ENCODE results near the gene PHF13. TPM values are rescaled to one million over a fixed set of nuclear protein-coding genes. Genes with fewer than 3 reads are reported as not detected.
"Not testable (repeated sequence)": the region's sequence is repeated elsewhere in the genome, so short reads cannot be mapped to it uniquely, and the experiment has no call there.

The PHF13 gene
- polyA plus RNA-seq, 1 of the 3 experiments (the other 2 are of a cell fraction) = 8.5 TPM

DNA sequence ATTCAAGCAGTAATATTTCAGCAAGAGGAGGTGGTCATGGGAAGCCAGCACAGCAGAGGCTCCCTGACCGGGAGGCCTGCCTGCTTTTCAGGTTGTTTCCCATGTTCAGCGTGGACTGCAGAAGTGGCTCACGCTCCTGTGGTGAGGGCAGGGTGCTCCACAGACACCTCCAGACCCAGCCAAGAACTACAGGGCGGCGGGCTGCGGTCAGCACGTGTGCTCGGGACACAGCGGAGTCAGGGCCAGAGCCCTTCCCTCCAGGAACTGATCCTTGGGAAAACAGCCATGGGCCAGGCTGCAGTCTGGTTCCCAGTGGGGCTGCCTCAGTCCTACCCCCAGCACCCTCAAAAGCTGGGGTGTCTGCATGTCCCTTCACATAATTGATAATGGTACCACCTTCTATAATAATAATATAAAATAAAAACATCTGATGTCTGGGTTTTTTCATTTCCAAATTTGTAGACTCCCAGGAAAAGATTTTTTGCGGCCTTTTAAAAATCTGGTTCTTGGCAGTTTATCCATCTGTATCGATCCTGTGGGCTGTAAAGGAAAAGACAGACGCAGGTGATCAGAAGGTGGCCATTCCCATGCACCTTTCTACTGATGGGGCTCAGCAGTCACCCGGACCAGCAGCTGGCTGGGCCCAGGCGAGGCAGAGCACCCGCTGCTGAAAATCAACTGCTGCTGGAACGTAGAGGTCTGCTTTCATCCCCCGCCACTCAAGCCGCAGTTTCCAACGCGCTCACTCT is 21.8 kb downstream of the PHF13 start:
- DNase-seq = no peak
- ChIA-PET POLR2A (no interaction called here), CTCF (interaction anchor here (0.6 to 3.8 kb wide), 15 partner anchors 9 to 257 kb away, joined by 3 to 20 read pairs (median 3); partner anchors contain the start of genes NOL9, TAS1R1 and THAP3)
- Histone ChIP-seq H3K4me1 (ENCODE audit: control insufficient read depth in 1 of 2, insufficient read depth in 2 of 2, low read depth in 1 of 2, low read length in 1 of 2) (no peaks in the 10 kb centered on the region), H3K36me3 (replicated peaks in 1 of 2; ENCODE audit: control insufficient read depth in 1 of 2, insufficient read depth in 2 of 2, low read length in 1 of 2) (peaks cover 6 to 71% of the 10 kb centered on the region in 2 experiments), H3K9ac (no peak overlapping the region), H2AFZ (ENCODE audit: low read depth) (no peak overlapping the region), H3K4me2 (no peak overlapping the region), H3K4me3 (ENCODE audit: low read depth in 2 of 2, low read length in 1 of 2) (no peak overlapping the region), H3K27ac (ENCODE audit: low read depth in 2 of 2, low read length in 1 of 2) (no peak overlapping the region), H3K9me3 (no peaks in the 10 kb centered on the region), H3K79me2 (ENCODE audit: insufficient read depth) (no peaks in the 10 kb centered on the region), H3K9me2 (no peaks in the 10 kb centered on the region), H3F3A (replicated peaks; ENCODE audit: insufficient read depth) (peaks cover 5% of the 10 kb centered on the region), H3K27me3 (ENCODE audit: insufficient read depth) (no peaks in the 10 kb centered on the region), H4K20me1 (ENCODE audit: insufficient read depth) (no peaks in the 10 kb centered on the region)
- 93% methylated on average over 9 of the region's 20 CpGs for WGBS (ENCODE audit: low lambda C conversion rate)
- TF ChIP-seq EZH2phosphoT487 (IDR thresholded peaks at IDR 0.05; ENCODE audit: borderline replicate concordance, low read depth) = no peak
- TF ChIP-seq SMC3 (IDR thresholded peaks at IDR 0.05; ENCODE audit: low read depth, low read length) = no peak
- no peak for TF ChIP-seq CHD2 (IDR thresholded peaks at IDR 0.05; ENCODE audit: low read length, partially characterized antibody)
- TF ChIP-seq NFIC (IDR thresholded peaks at IDR 0.05; ENCODE audit: borderline replicate concordance) = no peak
- TF ChIP-seq JUND (IDR thresholded peaks at IDR 0.05) = no peak

DNA sequence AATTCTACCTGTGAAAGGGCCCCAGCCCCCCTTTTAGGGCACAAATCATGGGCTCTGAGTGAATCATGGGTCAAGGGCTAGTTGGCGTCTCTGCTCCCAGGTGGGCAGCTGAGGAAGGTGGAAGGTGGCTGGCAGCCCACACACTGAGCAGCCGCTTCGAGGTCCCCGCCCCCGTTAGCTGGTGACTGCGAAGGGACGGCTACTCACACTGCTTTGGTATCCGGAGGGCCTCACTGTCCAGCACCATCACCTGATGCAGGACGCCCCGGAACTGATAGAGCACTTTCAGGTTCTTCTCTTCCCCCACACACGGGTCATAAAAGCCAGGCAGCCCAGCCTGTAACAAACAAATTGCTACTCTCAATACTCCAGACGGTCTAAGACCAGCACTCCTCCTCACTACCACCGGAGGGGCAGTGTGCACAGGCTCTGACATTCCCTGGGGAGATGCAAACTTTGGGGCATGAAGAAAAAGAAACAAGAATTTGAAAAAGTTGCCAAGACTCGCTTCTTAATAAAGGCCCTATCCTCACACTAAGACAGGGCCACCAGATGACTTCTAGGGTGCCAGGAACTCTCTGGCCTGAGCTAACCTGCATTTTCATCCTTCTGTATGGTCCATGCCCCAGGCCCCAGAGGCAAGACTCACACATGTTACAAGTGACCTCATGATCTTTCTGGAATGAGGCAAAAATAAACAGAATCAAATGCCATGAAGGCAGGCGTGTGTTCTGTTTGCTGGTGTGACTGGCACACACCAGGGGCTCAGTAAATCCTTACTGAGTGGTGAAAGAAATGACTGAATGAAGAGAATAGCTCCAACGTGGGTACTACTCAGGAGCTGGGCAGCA is 22.6 kb downstream of the PHF13 start:
- TF ChIP-seq GATA2 (CRISPR knock-in tag; IDR thresholded peaks at IDR 0.05) (no peak), RFX5 (IDR thresholded peaks at IDR 0.05; ENCODE audit: low read length) (no peak), ELF1 (IDR thresholded peaks at IDR 0.05) (no peak), GABPA (IDR thresholded peaks at IDR 0.05; ENCODE audit: low read depth) (no peak), RXRA (IDR thresholded peaks at IDR 0.05; ENCODE audit: borderline replicate concordance, low read depth) (no peak)
- TF ChIP-seq, protein P1, sequence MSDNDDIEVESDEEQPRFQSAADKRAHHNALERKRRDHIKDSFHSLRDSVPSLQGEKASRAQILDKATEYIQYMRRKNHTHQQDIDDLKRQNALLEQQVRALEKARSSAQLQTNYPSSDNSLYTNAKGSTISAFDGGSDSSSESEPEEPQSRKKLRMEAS (IDR thresholded peaks at IDR 0.05; ENCODE audit: low read depth) = no peak
- TF ChIP-seq, protein P2, sequence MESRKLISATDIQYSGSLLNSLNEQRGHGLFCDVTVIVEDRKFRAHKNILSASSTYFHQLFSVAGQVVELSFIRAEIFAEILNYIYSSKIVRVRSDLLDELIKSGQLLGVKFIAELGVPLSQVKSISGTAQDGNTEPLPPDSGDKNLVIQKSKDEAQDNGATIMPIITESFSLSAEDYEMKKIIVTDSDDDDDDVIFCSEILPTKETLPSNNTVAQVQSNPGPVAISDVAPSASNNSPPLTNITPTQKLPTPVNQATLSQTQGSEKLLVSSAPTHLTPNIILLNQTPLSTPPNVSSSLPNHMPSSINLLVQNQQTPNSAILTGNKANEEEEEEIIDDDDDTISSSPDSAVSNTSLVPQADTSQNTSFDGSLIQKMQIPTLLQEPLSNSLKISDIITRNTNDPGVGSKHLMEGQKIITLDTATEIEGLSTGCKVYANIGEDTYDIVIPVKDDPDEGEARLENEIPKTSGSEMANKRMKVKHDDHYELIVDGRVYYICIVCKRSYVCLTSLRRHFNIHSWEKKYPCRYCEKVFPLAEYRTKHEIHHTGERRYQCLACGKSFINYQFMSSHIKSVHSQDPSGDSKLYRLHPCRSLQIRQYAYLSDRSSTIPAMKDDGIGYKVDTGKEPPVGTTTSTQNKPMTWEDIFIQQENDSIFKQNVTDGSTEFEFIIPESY (IDR thresholded peaks at IDR 0.05; ENCODE audit: borderline replicate concordance, low read depth) = no peak
- Histone ChIP-seq H3K9me3 (no peaks in the 10 kb centered on the region), H3K9me2 (no peaks in the 10 kb centered on the region), H3K27ac (ENCODE audit: low read depth in 2 of 2, low read length in 1 of 2) (no peak overlapping the region), H3K4me1 (ENCODE audit: control insufficient read depth in 1 of 2, insufficient read depth in 2 of 2, low read depth in 1 of 2, low read length in 1 of 2) (no peaks in the 10 kb centered on the region), H3K79me2 (ENCODE audit: insufficient read depth) (no peaks in the 10 kb centered on the region), H3K27me3 (ENCODE audit: insufficient read depth) (no peaks in the 10 kb centered on the region), H3K4me3 (ENCODE audit: low read depth in 2 of 2, low read length in 1 of 2) (no peak overlapping the region), H4K20me1 (ENCODE audit: insufficient read depth) (no peaks in the 10 kb centered on the region), H2AFZ (ENCODE audit: low read depth) (no peak overlapping the region), H3K9ac (no peak overlapping the region), H3K4me2 (no peak overlapping the region), H3F3A (replicated peaks; ENCODE audit: insufficient read depth) (peaks cover 5% of the 10 kb centered on the region), H3K36me3 (replicated peaks in 1 of 2; ENCODE audit: control insufficient read depth in 1 of 2, insufficient read depth in 2 of 2, low read length in 1 of 2) (peaks cover 6 to 70% of the 10 kb centered on the region in 2 experiments)
- WGBS (ENCODE audit: low lambda C conversion rate) = 74% methylated on average over 6 of the region's 16 CpGs
- DNase-seq = no peak
- CTCF ChIA-PET = interaction anchor here (0.6 to 1.6 kb wide), 8 partner anchors 8 to 258 kb away, joined by 3 to 12 read pairs (median 3); no protein-coding TSS in a partner anchor
- POLR2A ChIA-PET = no interaction called here

DNA sequence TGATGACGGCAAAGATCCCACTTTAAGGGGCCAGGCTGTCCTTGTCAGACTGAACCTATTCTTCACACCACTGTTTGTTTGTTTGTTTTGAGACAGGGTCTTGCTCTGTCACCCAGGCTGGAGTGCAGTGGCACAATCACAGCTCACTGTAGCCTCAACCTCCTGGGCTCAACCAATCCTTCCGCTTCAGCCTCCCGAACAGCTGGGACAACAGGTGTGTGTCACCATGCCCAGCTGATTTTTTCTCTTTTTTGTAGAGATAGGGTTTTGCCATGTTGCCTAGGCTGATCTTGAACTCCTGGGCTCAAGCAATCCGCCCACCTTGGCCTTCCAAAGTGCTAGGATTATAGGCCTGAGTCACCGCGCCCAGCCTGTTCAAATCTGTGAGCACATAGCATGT is 23.2 kb downstream of the PHF13 start:
- CTCF ChIA-PET = interaction anchor here (1.0 to 1.6 kb wide), 3 partner anchors 9 to 13 kb away, joined by 3 to 12 read pairs (median 4); no protein-coding TSS in a partner anchor
- peaks cover 6 to 72% of the 10 kb centered on the region in 2 experiments for H3K36me3 ChIP-seq (replicated peaks in 1 of 2; ENCODE audit: control insufficient read depth in 1 of 2, insufficient read depth in 2 of 2, low read length in 1 of 2)

More for the DNA sequence above, 23.2 kb downstream of the PHF13 start:
- H3K9ac ChIP-seq; H3K27me3 ChIP-seq (ENCODE audit: insufficient read depth); H3K4me3 ChIP-seq (ENCODE audit: low read depth in 2 of 2, low read length in 1 of 2); DNase-seq; H3K9me3 ChIP-seq; H3F3A ChIP-seq (replicated peaks; ENCODE audit: insufficient read depth); H2AFZ ChIP-seq (ENCODE audit: low read depth); POLR2A ChIA-PET; H3K4me1 ChIP-seq (ENCODE audit: control insufficient read depth in 1 of 2, insufficient read depth in 2 of 2, low read depth in 1 of 2, low read length in 1 of 2); H3K9me2 ChIP-seq; H3K79me2 ChIP-seq (ENCODE audit: insufficient read depth); H3K27ac ChIP-seq (ENCODE audit: low read depth in 2 of 2, low read length in 1 of 2); H4K20me1 ChIP-seq (ENCODE audit: insufficient read depth); H3K4me2 ChIP-seq: not testable (repeated sequence)
- 100% methylated on average over 6 of the region's 6 CpGs for WGBS (ENCODE audit: low lambda C conversion rate)

All from SK-N-SH (cell line).